ENCODE data around the gene DMXL1.

DNA sequence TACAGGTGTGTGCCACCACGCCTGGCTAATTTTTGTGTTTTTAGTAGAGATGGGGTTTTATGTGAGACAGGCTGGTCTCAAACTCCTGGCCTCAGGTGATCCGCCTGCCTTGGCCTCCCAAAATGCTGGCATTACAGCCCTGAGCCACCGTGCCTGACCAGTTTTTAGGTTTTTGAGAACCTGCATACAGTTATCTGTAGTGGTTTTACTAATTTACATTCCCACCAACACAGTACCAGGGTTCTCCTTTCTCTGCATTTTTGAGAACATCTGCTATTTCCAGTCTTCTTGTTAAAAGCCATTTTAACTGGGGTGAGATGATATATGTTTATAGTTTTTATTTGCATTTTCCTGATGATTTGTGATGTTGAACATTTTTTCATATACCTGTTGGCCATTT is 12.8 kb downstream of the DMXL1 start:
- TF ChIP-seq, protein P1, sequence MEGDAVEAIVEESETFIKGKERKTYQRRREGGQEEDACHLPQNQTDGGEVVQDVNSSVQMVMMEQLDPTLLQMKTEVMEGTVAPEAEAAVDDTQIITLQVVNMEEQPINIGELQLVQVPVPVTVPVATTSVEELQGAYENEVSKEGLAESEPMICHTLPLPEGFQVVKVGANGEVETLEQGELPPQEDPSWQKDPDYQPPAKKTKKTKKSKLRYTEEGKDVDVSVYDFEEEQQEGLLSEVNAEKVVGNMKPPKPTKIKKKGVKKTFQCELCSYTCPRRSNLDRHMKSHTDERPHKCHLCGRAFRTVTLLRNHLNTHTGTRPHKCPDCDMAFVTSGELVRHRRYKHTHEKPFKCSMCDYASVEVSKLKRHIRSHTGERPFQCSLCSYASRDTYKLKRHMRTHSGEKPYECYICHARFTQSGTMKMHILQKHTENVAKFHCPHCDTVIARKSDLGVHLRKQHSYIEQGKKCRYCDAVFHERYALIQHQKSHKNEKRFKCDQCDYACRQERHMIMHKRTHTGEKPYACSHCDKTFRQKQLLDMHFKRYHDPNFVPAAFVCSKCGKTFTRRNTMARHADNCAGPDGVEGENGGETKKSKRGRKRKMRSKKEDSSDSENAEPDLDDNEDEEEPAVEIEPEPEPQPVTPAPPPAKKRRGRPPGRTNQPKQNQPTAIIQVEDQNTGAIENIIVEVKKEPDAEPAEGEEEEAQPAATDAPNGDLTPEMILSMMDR (IDR thresholded peaks at IDR 0.05; ENCODE audit: low read length): no peak
- no peak for TF ChIP-seq EZH2 (IDR thresholded peaks at IDR 0.05; ENCODE audit: borderline replicate concordance, low read length)
